Cardiac muscle cell (in vitro differentiated cells and primary cell): ENCODE measurements around the gene CPSF4. TPM values are rescaled to one million over a fixed set of nuclear protein-coding genes. Genes with fewer than 3 reads are reported as not detected.

Experiments used
- DNase-seq, 2 donors: peaks; one replicate each; pipeline versions ENCODE4 v3.0.0 to v3.0.0-alpha.2; 2010 to 2017; ENCODE audit warnings: low read depth in 1 of 2, low spot score in 1 of 2
- H3K27ac ChIP-seq: fragments of 200-600 bp; sonication (generic); 2 replicates; pipeline ENCODE4 v1.5.1; 2016
- H3K27me3 ChIP-seq: fragments of 200-600 bp; sonication (generic); 2 replicates; pipeline ENCODE4 v1.6.0; 2016; ENCODE audit warnings: control low read depth
- H3K36me3 ChIP-seq: fragments of 200-600 bp; sonication (generic); 2 replicates; pipeline ENCODE4 v1.5.1; 2016; ENCODE audit warnings: control low read depth
- H3K4me1 ChIP-seq: fragments of 200-600 bp; sonication (generic); 2 replicates; pipeline ENCODE4 v1.8.1; 2017; ENCODE audit warnings: low read depth, mild to moderate bottlenecking, mixed run types
- H3K4me3 ChIP-seq: fragments of 200-600 bp; sonication (generic); 2 replicates; pipeline ENCODE4 v1.5.1; 2016; ENCODE audit warnings: mild to moderate bottlenecking
- H3K9me3 ChIP-seq: fragments of 200-600 bp; sonication (generic); 2 replicates; pipeline ENCODE4 v1.5.1; 2017; ENCODE audit warnings: low read depth, mild to moderate bottlenecking, control low read depth
- CTCF ChIP-seq: IDR thresholded peaks from 2 replicates; pipeline ENCODE4 v1.5.1; 2012; ENCODE audit warnings: low read depth, mild to moderate bottlenecking, low read length
- polyA plus RNA-seq: library from polyadenylated mRNA; unstranded; fragments of >200 nt; fragmentation: Nextera tagmentation; extraction: Ambion mirVana; gene quantifications from 2 replicates; pipeline ENCODE4 v1.2.1, GENCODE V29; 2016
- total RNA-seq: library from RNA; depleted of rRNA; stranded (reverse); fragments of >200 nt; gene quantifications from 2 replicates; pipeline ENCODE4 v1.2.3, GENCODE V29; 2016

The CPSF4 gene
- total and polyA plus RNA-seq, 2 experiments from 2014 or later: 59.8 to 84.1 TPM

GRCh38 chr7:99459087-99459486 is 20.3 kb downstream of the CPSF4 start:
- H3K4me3 ChIP-seq: no peak overlapping the region
- peaks cover 3% of the 10 kb centered on the region for H3K4me1 ChIP-seq
- peak in 1 of 2 donors; percentile 19 for DNase-seq
- no peak overlapping the region for H3K27ac ChIP-seq
- H3K36me3 ChIP-seq: peaks cover 26% of the 10 kb centered on the region
- no peaks in the 10 kb centered on the region for H3K9me3 ChIP-seq
- TF ChIP-seq CTCF: peak; percentile 23
- no peaks in the 10 kb centered on the region for H3K27me3 ChIP-seq

- TF ChIP-seq CTCF: no peak
- Histone ChIP-seq H3K4me3 (no peak overlapping the region), H3K36me3 (peaks cover 19% of the 10 kb centered on the region), H3K9me3 (no peaks in the 10 kb centered on the region), H3K4me1 (peaks cover 8% of the 10 kb centered on the region), H3K27ac (peak overlapping the region; percentile 30), H3K27me3 (no peaks in the 10 kb centered on the region)
- no peak for DNase-seq
These were observed 21.9 kb downstream of the CPSF4 start for GRCh38 chr7:99460651-99461050.

- peaks cover 19% of the 10 kb centered on the region for H3K36me3 ChIP-seq
- no peaks in the 10 kb centered on the region for H3K27me3 ChIP-seq
- no peak overlapping the region for H3K4me3 ChIP-seq
- no peaks in the 10 kb centered on the region for H3K9me3 ChIP-seq
- peaks cover 8% of the 10 kb centered on the region for H3K4me1 ChIP-seq
- TF ChIP-seq CTCF: no peak
- peak overlapping the region; percentile 16 for H3K27ac ChIP-seq
- DNase-seq: no peak
These were observed 22.5 kb downstream of the CPSF4 start for GRCh38 chr7:99461221-99461620.

DNA sequence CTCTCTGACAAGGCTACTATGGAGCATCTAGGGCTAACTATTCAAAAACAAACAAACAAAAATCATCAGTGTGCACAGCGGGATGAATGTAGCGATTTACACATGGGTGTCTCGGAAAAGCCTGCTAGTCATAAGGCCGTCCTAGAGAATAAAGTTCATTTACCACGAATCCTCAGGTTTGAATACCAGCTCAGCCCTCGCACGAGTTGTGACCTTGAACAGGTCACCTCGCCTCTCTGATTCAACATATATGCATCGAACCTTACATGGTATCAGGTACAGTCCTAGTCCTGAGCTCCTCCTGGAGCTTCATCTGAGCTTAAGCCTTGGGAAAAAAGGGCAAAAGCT is 26.7 kb downstream of the CPSF4 start:
- Histone ChIP-seq H3K36me3 (no peaks in the 10 kb centered on the region), H3K9me3 (no peaks in the 10 kb centered on the region), H3K4me3 (peak overlapping the region; percentile 58), H3K4me1 (peaks cover 8% of the 10 kb centered on the region), H3K27ac (peak overlapping the region; percentile 94), H3K27me3 (no peaks in the 10 kb centered on the region)
- TF ChIP-seq CTCF: no peak
- DNase-seq: no peak

GRCh38 chr7:99468336-99468918 is 29.7 kb downstream of the CPSF4 start:
- no peak for DNase-seq
- Histone ChIP-seq H3K9me3 (no peaks in the 10 kb centered on the region), H3K27ac (no peak overlapping the region), H3K4me1 (peaks cover 7% of the 10 kb centered on the region), H3K27me3 (no peaks in the 10 kb centered on the region), H3K36me3 (no peaks in the 10 kb centered on the region), H3K4me3 (no peak overlapping the region)
- no peak for TF ChIP-seq CTCF
